K562 (cell line): ENCODE results near the gene DOK3. TPM values are rescaled to one million over a fixed set of nuclear protein-coding genes. Genes with fewer than 3 reads are reported as not detected.
A peak's percentile ranks its signal among the peaks of the same experiment; 100 is the strongest.

Experiments
- CCNT2 ChIP-seq: IDR thresholded peaks from 2 replicates; pipeline ENCODE4 v1.6.1; 2011; ENCODE audit warnings: borderline replicate concordance, low read depth, mild to moderate bottlenecking, moderate library complexity, mixed read lengths, low read length; ENCODE audit not compliant: insufficient read length; ENCODE audit errors: extremely low read depth
- DACH1 ChIP-seq: fragments of 450-650 bp; IDR thresholded peaks from 2 replicates; pipeline ENCODE4 v1.6.1; 2018; ENCODE audit not compliant: partially characterized antibody
- DPF2 ChIP-seq: fragments of 450-650 bp; IDR thresholded peaks from 2 replicates; pipeline ENCODE4 v1.6.1; 2016
- ILK ChIP-seq: fragments of 450-650 bp; IDR thresholded peaks from 2 replicates; pipeline ENCODE4 v1.6.1; 2016; ENCODE audit warnings: missing genetic modification characterization, low read depth, mild to moderate bottlenecking, missing compliant biosample characterization, moderate library complexity, borderline replicate concordance
- LCOR ChIP-seq: sonication (generic); formaldehyde crosslinking; IDR thresholded peaks from 2 replicates; pipeline ENCODE4 v1.8.0; 2022; ENCODE audit warnings: mild to moderate bottlenecking, missing genetic modification reagents
- PYGO2 ChIP-seq: fragments of 450-650 bp; IDR thresholded peaks from 2 replicates; pipeline ENCODE4 v1.6.1; 2016; ENCODE audit warnings: mild to moderate bottlenecking, missing genetic modification characterization, moderate library complexity, missing compliant biosample characterization
- SOX6 ChIP-seq: fragments of 450-650 bp; IDR thresholded peaks from 2 replicates; pipeline ENCODE4 v1.6.1; 2014; ENCODE audit warnings: mild to moderate bottlenecking
- ZFX ChIP-seq: sonication (generic); formaldehyde crosslinking; IDR thresholded peaks from 2 replicates; pipeline ENCODE4 v1.8.0; 2022; ENCODE audit warnings: mild to moderate bottlenecking, missing genetic modification reagents, moderate library complexity
- ZNF354B ChIP-seq: fragments of 250-450 bp; sonication (Bioruptor Pico); IDR thresholded peaks from 2 replicates; pipeline ENCODE4 v1.4.0; 2020
- ZNF408 ChIP-seq: fragments of 250-450 bp; sonication (Bioruptor Pico); IDR thresholded peaks from 2 replicates; pipeline ENCODE4 v1.4.0; 2020; ENCODE audit warnings: low read depth, mild to moderate bottlenecking, moderate library complexity
- ZNF77 ChIP-seq: fragments of 250-450 bp; sonication (Bioruptor Pico); IDR thresholded peaks from 2 replicates; pipeline ENCODE4 v1.5.0; 2020
- polyA plus RNA-seq, 8 experiments: library from polyadenylated mRNA; depleted of rRNA in 4 of 8; stranded (reverse) in 5 of 8; unstranded in 3 of 8; fragments of >200 nt; fragmentation: Nextera tagmentation in 2 of 8; fragmentation: Illumina TruSeq in 1 of 8; extraction: Ambion mirVana in 2 of 8; extraction: Trizol in 1 of 8; gene quantifications; 2 replicates each; pipeline versions ENCODE4 v1.2.1 to v1.2.3, GENCODE V29; 2011 to 2014; ENCODE audit warnings: inconsistent platforms in 1 of 8, missing spikeins in 1 of 8
- total RNA-seq, 7 experiments: library from RNA; depleted of rRNA in 6 of 7; stranded (reverse); fragments of >200 nt in 6 of 7; fragmentation: Illumina TruSeq in 2 of 7; extraction: Trizol in 2 of 7; gene quantifications; 2 replicates each; pipeline versions ENCODE4 v1.2.1 to v1.2.3, GENCODE V29; 2011 to 2021; ENCODE audit warnings: low replicate concordance in 1 of 7
- TF ChIP-seq, protein P1 (sequence below): fragments of 450-650 bp; IDR thresholded peaks from 2 replicates; pipeline ENCODE4 v1.6.1; 2016; ENCODE audit warnings: low read depth
- TF ChIP-seq, protein P2 (sequence below): sonication (generic); formaldehyde crosslinking; IDR thresholded peaks from 2 replicates; pipeline ENCODE4 v1.8.1; 2023; ENCODE audit warnings: mild to moderate bottlenecking, missing genetic modification reagents, moderate library complexity
- TF ChIP-seq, protein P3 (sequence below): sonication (generic); formaldehyde crosslinking; IDR thresholded peaks from 2 replicates; pipeline ENCODE4 v1.8.0; 2022; ENCODE audit warnings: missing genetic modification reagents, mild to moderate bottlenecking, moderate library complexity, borderline replicate concordance

The DOK3 gene
- total and polyA plus RNA-seq, 9 of the 15 experiments (the other 6 are each of a cell fraction or from before 2014, with no cell fraction given): 1.3 to 23.0 (median 8.0) TPM

DNA sequence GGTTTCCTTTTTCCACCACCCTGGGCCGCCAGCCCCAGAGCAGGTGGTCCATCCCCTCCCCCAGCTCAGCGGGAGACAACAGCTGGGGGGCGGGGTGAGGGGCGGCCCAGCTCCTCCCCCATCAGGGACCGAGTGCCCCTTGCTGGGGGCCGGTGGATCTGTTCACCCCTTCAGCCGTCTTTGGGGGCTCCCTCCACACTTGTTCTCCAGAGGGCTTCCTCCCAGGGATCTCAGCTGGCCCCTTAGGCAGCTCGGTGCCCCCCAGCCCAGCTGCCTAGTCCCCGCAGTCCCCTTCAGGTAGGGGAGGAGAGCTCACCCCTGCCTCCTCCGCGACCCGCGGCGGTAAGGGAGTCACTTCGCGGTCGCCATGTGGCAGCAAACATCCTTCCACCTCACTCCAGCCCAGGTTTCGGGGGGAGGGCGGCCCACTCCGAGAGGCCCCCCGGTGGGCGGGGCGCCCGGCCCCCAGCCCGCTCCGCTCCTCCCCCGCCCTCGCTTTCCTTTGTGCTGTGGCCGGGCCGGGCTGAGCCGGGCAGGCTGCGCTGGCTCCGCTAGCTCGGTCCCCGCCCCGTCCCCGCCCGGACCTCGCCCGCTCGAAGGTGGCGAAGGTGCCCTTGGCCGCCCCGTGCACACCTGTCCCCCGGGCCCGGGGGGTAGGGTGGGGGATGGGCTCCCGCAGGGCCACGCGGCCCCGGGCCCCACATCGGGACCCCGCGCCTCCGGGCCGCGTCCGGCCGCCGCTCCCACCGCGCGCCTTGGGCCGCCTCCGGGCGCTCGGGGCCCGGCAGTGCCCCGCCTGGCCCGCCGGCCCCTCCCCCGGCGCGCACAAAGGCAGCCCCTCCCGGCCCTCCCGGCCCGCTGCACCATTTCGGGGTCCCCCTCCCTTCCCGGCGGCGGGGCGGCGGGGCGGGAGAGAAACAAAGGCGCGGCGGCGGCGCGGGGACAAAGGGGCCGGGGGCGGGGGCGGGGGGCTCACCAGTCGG is 36.9 kb downstream of the DOK3 start (continued):
- TF ChIP-seq, protein P1, sequence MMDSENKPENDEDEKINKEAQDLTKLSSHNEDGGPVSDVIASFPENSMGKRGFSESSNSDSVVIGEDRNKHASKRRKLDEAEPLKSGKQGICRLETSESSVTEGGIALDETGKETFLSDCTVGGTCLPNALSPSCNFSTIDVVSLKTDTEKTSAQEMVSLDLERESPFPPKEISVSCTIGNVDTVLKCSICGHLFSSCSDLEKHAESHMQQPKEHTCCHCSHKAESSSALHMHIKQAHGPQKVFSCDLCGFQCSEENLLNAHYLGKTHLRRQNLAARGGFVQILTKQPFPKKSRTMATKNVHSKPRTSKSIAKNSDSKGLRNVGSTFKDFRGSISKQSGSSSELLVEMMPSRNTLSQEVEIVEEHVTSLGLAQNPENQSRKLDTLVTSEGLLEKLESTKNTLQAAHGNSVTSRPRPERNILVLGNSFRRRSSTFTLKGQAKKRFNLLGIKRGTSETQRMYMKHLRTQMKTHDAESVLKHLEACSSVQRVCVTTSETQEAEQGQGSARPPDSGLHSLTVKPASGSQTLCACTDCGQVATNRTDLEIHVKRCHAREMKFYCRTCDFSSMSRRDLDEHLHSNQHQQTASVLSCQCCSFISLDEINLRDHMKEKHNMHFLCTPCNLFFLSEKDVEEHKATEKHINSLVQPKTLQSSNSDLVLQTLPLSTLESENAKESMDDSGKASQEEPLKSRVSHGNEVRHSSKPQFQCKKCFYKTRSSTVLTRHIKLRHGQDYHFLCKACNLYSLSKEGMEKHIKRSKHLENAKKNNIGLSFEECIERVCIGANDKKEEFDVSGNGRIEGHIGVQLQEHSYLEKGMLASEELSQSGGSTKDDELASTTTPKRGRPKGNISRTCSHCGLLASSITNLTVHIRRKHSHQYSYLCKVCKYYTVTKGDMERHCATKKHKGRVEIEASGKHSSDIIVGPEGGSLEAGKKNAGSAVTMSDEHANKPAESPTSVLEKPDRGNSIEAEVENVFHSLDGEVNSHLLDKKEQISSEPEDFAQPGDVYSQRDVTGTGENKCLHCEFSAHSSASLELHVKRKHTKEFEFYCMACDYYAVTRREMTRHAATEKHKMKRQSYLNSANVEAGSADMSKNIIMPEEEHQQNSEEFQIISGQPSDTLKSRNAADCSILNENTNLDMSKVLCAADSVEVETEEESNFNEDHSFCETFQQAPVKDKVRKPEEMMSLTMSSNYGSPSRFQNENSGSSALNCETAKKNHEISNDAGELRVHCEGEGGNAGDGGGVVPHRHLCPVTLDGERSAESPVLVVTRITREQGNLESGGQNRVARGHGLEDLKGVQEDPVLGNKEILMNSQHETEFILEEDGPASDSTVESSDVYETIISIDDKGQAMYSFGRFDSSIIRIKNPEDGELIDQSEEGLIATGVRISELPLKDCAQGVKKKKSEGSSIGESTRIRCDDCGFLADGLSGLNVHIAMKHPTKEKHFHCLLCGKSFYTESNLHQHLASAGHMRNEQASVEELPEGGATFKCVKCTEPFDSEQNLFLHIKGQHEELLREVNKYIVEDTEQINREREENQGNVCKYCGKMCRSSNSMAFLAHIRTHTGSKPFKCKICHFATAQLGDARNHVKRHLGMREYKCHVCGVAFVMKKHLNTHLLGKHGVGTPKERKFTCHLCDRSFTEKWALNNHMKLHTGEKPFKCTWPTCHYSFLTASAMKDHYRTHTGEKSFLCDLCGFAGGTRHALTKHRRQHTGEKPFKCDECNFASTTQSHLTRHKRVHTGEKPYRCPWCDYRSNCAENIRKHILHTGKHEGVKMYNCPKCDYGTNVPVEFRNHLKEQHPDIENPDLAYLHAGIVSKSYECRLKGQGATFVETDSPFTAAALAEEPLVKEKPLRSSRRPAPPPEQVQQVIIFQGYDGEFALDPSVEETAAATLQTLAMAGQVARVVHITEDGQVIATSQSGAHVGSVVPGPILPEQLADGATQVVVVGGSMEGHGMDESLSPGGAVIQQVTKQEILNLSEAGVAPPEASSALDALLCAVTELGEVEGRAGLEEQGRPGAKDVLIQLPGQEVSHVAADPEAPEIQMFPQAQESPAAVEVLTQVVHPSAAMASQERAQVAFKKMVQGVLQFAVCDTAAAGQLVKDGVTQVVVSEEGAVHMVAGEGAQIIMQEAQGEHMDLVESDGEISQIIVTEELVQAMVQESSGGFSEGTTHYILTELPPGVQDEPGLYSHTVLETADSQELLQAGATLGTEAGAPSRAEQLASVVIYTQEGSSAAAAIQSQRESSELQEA: no peak
- TF ChIP-seq DPF2 (peak; percentile 19; the same call in 1 of the 2 replicates), PYGO2 (tag) (no peak), ILK (tag) (no peak), ZNF77 (CRISPR knock-in tag) (no peak), ZNF354B (no peak), ZNF408 (CRISPR knock-in tag) (no peak), ZFX (CRISPR knock-in tag) (peak; percentile 49; the same call in 1 of the 2 replicates), LCOR (CRISPR knock-in tag) (no peak), SOX6 (no peak), DACH1 (peak; percentile 56), CCNT2 (peak; percentile 32)
- TF ChIP-seq, protein P2, sequence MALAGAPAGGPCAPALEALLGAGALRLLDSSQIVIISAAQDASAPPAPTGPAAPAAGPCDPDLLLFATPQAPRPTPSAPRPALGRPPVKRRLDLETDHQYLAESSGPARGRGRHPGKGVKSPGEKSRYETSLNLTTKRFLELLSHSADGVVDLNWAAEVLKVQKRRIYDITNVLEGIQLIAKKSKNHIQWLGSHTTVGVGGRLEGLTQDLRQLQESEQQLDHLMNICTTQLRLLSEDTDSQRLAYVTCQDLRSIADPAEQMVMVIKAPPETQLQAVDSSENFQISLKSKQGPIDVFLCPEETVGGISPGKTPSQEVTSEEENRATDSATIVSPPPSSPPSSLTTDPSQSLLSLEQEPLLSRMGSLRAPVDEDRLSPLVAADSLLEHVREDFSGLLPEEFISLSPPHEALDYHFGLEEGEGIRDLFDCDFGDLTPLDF (CRISPR knock-in tag): no peak
- TF ChIP-seq, protein P3, sequence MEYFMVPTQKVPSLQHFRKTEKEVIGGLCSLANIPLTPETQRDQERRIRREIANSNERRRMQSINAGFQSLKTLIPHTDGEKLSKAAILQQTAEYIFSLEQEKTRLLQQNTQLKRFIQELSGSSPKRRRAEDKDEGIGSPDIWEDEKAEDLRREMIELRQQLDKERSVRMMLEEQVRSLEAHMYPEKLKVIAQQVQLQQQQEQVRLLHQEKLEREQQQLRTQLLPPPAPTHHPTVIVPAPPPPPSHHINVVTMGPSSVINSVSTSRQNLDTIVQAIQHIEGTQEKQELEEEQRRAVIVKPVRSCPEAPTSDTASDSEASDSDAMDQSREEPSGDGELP: peak; percentile 96
